Uterus (tissue), 2 donors: ENCODE data around the gene SLC29A2.

Experiments
- POLR2A ChIP-seq, 2 donors: fragments of 450-650 bp; IDR thresholded peaks; one replicate each; pipeline ENCODE4 v1.6.1; 2016; ENCODE audit warnings: antibody characterized with exemption in 2 of 2, mild to moderate bottlenecking in 1 of 2, moderate library complexity in 1 of 2
- TF ChIP-seq, protein P1 (sequence below), 4 experiments: fragments of 200-600 bp in 2 of 4; fragments of 450-650 bp in 2 of 4; sonication (generic) in 2 of 4; IDR thresholded peaks; one replicate each; pipeline ENCODE4 v1.5.1; 2016 to 2019; ENCODE audit warnings: antibody characterized with exemption in 4 of 4, mild to moderate bottlenecking in 2 of 4, moderate library complexity in 1 of 4

DNA sequence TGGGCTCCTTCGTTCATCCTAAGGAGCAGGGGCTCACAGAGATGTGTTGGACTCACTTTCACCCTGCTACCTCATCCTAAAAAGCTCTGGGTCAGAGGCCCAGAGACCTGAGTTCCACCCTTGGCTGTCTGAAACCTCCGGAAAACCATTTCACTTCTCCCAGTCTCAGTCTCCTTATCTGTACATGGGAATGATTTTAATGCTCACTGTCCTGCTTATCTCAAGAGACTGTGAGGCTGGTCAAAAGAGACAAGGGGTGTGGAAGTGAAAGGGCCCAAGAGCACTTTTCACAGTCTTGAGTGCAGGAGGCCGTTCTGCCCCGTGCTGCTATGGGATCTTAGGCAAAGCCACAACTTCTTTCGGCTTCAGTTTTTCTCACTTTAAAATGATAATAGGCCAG, 36.1 kb upstream of the SLC29A2 start:
- TF ChIP-seq, protein P1, sequence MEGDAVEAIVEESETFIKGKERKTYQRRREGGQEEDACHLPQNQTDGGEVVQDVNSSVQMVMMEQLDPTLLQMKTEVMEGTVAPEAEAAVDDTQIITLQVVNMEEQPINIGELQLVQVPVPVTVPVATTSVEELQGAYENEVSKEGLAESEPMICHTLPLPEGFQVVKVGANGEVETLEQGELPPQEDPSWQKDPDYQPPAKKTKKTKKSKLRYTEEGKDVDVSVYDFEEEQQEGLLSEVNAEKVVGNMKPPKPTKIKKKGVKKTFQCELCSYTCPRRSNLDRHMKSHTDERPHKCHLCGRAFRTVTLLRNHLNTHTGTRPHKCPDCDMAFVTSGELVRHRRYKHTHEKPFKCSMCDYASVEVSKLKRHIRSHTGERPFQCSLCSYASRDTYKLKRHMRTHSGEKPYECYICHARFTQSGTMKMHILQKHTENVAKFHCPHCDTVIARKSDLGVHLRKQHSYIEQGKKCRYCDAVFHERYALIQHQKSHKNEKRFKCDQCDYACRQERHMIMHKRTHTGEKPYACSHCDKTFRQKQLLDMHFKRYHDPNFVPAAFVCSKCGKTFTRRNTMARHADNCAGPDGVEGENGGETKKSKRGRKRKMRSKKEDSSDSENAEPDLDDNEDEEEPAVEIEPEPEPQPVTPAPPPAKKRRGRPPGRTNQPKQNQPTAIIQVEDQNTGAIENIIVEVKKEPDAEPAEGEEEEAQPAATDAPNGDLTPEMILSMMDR (IDR thresholded peaks at IDR 0.05), result no peak
- no peak for TF ChIP-seq POLR2A (IDR thresholded peaks at IDR 0.05)
